ENCODE data around the gene B4GALT5.

- TF ChIP-seq CTCF (IDR thresholded peaks at IDR 0.05; ENCODE audit: low read depth, low read length) (no peak), EZH2phosphoT487 (IDR thresholded peaks at IDR 0.05; ENCODE audit: low read depth) (no peak)
Measured at GRCh38 chr20:49601153-49601924, 112.3 kb downstream of the B4GALT5 start.

All from OCI-LY3 (cell line).